Activated T-cell treated with anti-CD3 and anti-CD28 coated beads for 24 hours (primary cell): Measurements from ENCODE around the gene FHOD3.
"Not testable (repeated sequence)": the region's sequence is repeated elsewhere in the genome, so short reads cannot be mapped to it uniquely, and the experiment has no call there.

Experiments
- DNase-seq: peaks from one replicate; pipeline ENCODE4 v3.0.0-alpha.2; 2020; ENCODE audit warnings: low read depth

Gene FHOD3

GRCh38 chr18:36756242-36756641 lies 458.7 kb downstream of the FHOD3 start:
- no peak for DNase-seq

GRCh38 chr18:36757081-36757480 lies 459.6 kb downstream of the FHOD3 start:
- no peak for DNase-seq

- no peak for DNase-seq
Measured at GRCh38 chr18:36757991-36758390, 460.5 kb downstream of the FHOD3 start.

- DNase-seq: no peak
Measured at GRCh38 chr18:36758623-36759022, 461.1 kb downstream of the FHOD3 start.

- DNase-seq: no peak
Measured at GRCh38 chr18:36759167-36759776, 461.8 kb downstream of the FHOD3 start.

GRCh38 chr18:36760598-36760997 lies 463.1 kb downstream of the FHOD3 start:
- no peak for DNase-seq

- DNase-seq: no peak
Measured at GRCh38 chr18:36761186-36761698, 463.7 kb downstream of the FHOD3 start.

DNA sequence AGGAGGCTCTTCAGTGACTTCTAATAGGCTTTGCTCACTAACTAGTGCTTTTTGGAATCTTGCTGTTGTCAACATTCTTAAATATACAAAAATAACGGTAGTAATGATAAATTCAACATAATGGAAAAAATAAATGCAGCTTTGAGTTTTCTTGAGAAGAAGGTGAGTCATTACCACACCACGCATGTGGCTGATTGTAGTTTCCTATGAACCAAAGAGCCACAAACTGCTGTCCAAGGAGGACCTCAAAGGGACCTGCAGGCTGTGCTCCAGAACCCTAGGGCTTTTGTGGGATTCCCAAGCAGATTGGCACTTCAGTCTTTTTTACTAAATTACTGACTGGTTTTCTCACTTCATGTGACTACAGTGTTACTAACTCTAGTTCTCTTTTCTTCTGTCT lies 464.6 kb downstream of the FHOD3 start:
- no peak for DNase-seq

DNA sequence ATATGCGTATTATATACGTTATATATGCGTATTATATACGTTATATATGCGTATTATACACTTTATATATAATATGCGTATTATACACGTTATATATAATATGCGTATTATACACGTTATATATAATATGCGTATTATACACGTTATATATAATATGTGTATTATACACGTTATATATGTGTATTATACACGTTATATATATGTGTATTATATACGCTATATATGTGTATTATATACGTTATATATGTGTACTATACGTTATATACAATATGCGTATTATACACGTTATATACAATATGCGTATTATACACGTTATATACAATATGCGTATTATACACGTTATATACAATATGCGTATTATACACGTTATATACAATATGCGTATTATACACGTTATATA lies 465.5 kb downstream of the FHOD3 start:
- DNase-seq: not testable (repeated sequence)

DNA sequence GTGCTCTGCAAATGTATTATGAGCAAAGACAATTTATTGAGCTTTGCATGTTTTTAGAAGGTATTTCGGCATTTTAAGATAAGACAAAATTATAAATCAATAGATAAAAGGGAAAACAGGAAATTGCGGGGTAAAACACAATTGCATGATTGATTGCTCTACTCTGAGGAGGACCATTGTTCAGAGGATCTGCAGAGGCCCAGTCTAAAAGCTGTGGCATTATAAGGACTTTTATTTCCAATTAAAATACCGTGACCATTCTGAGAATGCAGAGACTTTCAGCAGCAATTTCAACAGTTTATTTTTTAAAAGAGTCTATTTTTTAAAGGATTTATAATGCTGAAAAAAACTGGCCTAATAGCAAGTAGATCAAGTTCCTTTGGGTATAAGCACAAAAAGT lies 469.3 kb downstream of the FHOD3 start:
- DNase-seq: no peak

DNA sequence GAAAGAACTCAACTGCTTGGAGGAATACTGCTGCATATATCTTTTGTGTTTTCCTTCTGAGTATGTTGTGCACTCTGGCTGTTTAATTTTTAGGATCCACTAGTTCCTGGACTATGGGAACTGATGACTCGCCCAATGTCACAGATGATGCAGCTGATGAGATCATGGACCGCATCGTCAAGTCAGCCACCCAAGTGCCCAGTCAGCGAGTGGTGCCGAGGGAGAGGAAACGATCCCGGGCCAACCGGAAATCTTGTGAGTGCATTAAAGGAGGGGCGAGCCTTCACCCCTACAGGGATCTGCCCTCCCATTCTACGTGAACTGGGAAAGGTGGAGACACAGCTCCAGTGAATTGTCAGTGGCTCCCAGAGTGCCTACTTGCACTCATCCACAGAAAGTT lies 471.7 kb downstream of the FHOD3 start:
- no peak for DNase-seq

DNA sequence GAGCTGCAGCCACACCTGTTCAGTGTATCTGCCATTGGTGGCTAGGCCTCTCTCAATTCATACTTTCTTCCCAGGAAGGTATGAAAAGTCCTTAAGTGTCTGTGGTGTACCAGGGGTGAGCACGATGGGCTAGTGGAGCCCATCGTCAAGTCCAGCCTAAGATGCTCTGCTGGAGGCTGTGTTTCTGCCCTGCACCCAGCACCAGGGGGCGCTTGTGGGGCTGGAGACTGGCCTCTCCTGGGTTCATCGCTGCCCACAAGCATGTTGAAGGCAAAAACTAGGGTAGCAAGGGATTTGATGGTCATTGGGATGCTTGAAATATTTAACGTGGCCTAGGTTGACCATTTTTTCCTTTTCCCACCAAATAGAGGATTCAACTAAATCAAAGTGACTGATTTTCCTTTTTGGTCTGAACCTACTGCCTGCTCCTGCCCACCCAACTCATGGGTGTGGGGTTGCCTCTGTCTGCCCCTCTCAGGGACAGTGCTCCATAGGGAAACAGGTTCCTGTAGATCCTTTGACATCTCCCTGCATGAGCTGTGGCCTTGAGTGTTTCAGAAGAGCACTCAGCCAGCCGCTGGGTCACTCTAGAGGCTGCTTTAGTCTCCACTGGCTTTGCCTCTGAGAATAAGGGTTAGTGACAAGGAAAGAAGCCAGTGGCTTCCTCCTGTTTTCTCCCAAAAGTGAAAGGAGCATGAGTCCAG lies 472.2 kb downstream of the FHOD3 start:
- no peak for DNase-seq

GRCh38 chr18:36770315-36770946 lies 472.9 kb downstream of the FHOD3 start:
- DNase-seq: no peak

DNA sequence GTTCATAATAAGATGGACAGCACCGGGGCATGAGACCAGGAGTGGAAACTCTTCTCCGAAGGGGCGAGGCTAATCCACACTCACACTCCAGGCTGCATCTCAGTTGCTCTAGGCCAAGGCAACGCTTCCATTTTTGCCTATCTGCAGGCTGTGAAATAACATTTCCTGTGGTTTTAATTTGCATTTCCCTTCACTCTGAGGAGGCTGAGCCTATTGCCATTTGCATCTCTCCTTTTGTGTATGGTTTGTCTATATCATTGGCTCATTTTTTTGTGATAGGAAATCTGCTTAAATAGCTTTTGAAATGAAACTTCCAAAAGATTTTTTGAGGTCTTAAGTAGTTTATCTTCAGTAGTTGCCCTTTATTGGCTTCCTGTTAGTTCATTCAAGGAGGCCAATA lies 473.7 kb downstream of the FHOD3 start:
- no peak for DNase-seq

DNA sequence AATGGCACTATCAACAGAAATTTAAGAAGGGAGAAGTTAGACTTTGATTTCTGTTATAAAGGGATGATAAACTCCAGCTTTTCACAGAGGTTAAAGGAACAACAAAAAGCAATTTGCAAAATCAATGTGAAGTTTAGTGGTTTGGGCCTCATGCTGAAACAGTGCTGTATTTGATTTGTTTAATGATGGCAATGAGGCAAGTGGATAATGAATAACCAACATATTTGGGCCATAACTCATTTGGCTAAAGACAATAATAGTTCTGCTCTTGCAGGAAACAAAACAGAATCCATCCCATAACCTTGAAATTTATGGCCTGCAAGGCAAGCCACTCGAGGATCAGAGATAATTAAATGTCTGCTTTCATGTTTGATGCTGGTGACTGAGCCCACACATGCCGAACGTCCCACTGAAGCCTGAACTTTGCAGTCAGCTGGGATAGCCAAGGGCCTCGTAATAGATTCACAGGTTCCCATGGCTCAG lies 474.8 kb downstream of the FHOD3 start:
- no peak for DNase-seq

GRCh38 chr18:36775396-36775795 lies 477.9 kb downstream of the FHOD3 start:
- no peak for DNase-seq

DNA sequence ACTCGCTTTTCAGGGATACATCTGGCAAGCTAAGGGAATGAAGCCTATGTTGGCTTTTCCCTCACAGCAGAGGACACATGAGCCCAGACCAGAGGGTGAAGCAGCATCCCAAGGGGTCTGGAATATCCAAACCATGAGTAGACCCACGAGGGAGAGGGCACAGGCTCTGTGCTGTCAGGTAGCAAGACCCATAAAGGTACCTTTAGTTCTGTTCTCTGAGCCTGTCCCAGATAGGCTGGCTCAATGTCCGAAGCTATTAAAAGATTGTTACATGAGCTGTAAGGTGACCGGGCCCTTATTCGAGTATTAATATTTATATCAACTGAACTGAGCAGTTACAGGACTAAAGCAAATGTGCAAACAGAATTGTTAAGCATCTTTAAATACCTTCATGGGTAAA lies 479.1 kb downstream of the FHOD3 start:
- DNase-seq: no peak

DNA sequence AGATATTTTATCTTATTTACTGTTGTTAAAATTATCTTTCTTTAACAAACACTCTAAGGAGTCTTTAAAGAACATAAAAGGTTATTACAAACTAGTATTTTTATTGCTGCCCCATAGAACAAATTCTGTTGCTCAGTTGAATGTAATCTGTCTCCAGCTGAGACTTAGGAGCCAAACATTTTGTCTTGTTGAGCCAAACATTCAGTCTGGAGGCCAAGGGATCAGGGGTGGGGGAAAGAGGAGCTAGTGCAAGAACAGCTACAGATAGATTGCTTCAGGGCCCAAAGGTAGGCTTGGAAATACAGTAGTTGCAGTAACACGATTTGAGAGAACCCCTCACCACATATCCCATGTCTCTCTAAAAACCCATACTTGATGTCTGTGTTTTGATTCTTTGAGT lies 480.1 kb downstream of the FHOD3 start:
- DNase-seq: no peak

- DNase-seq: no peak
Measured at GRCh38 chr18:36780748-36781147, 483.2 kb downstream of the FHOD3 start.

- no peak for DNase-seq
Measured at GRCh38 chr18:36782710-36783109, 485.2 kb downstream of the FHOD3 start.

DNA sequence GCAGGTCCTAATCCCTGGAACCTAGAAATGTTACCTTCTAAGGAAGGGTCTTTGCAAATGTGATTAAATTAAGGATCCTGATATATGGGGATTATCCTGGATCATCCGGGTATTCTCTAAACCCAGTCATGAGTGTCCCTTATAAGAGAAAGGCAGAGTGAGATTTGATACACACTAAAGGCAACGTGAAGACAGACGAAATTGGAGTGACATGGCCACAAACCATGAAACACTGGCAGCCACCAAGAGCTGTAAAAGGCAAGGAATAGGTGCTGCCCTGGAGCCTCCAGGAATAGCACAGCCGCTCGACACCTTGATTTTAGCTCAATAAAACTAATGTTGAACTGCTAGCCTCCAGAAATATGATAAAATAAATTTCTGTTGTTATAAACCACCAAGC lies 486.3 kb downstream of the FHOD3 start:
- DNase-seq: no peak

GRCh38 chr18:36786686-36787085 lies 489.2 kb downstream of the FHOD3 start:
- DNase-seq: no peak

DNA sequence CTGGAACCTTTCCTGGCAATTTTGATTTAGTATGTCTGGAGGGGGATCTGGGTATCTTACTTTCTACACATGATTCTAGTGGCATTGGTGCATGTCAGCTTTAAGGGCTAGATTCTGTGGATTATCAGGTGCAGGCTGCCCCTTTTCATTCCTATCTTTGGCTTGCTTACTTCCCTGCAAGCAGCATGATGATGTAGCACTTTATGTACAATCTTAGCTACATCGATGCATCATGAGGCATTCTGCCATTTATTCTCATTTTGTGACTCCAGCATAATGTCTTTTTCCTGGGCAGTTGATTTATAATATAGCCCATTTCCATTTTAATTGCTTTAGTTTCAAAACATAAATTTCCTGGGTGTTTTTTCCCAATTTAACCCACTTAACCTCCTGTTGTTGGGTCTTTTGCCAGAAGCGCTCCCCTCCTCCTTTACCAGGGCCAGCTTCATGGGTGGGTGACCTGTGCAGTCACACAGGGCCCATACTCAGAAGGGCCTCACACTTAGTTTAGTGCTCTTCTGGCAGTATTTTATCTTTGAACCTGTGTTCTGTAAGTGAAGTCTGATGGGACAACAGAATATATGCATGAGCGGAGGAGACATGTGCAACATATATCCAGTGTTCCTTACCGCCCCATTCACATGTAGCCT lies 495.2 kb downstream of the FHOD3 start:
- no peak for DNase-seq
